GM12865 (cell line): ENCODE measurements around the gene TNIK.

Source experiments
- DNase-seq: peaks from one replicate; pipeline ENCODE4 v3.0.0; 2010; ENCODE audit warnings: low read depth
- H3K4me3 ChIP-seq: 2 replicates; pipeline ENCODE4 v1.5.1; 2011; ENCODE audit warnings: mild to moderate bottlenecking, low read depth, low read length, control low read depth
- TF ChIP-seq, protein P1 (sequence below): IDR thresholded peaks from 2 replicates; pipeline ENCODE4 v1.5.1; 2011; ENCODE audit warnings: low read length, control low read depth, low read depth, inconsistent platforms; ENCODE audit not compliant: insufficient read depth; ENCODE audit errors: missing control alignments

TNIK gene

GRCh38 chr3:171270541-171270940 is 189.7 kb downstream of the TNIK start:
- TF ChIP-seq, protein P1, sequence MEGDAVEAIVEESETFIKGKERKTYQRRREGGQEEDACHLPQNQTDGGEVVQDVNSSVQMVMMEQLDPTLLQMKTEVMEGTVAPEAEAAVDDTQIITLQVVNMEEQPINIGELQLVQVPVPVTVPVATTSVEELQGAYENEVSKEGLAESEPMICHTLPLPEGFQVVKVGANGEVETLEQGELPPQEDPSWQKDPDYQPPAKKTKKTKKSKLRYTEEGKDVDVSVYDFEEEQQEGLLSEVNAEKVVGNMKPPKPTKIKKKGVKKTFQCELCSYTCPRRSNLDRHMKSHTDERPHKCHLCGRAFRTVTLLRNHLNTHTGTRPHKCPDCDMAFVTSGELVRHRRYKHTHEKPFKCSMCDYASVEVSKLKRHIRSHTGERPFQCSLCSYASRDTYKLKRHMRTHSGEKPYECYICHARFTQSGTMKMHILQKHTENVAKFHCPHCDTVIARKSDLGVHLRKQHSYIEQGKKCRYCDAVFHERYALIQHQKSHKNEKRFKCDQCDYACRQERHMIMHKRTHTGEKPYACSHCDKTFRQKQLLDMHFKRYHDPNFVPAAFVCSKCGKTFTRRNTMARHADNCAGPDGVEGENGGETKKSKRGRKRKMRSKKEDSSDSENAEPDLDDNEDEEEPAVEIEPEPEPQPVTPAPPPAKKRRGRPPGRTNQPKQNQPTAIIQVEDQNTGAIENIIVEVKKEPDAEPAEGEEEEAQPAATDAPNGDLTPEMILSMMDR = no peak
- DNase-seq = no peak
- no peak overlapping the region for H3K4me3 ChIP-seq

DNA sequence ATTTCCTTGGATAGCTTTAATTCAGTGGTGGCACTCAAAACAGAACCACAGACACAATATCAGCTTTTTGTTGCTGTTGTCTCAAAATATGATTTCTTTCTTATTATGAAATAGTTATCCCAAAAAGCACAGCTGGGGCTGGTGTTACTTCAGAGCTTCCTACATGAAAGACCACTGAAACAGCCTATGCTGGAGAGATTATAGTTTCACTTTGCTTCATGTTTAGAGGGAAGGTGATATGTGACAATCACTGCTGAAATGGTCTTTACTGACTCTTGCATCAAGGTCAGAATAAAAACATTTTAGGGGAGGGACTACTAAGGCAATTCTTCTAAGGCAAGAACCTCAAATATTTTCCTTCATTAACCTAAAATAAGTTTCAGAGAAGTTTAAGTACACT is 190.7 kb downstream of the TNIK start:
- DNase-seq = peak; percentile 62
- peak overlapping the region; percentile 16; the same call in 1 of the 2 replicates for H3K4me3 ChIP-seq
- TF ChIP-seq, protein P1 = no peak

DNA sequence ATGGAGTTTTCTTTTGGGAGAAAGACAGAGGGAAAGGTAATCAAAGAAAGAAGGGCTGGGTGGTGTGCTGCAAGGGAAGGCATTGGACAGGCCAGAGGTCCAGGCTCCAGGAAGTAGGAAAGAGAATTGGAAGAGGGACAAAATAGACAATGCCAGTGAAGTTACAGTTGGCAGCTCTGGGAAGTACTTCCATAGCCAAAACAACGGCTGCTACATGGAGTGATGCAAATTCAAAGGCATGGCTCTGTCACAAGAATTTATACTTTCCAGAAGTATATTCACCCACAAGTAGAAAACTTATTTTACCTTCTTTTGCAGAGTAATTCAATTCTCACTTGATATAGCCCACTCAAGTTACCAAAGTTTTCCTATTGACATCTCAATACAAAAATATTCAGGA is 191.5 kb downstream of the TNIK start:
- no peak for DNase-seq
- TF ChIP-seq, protein P1 = no peak
- no peak overlapping the region for H3K4me3 ChIP-seq

DNA sequence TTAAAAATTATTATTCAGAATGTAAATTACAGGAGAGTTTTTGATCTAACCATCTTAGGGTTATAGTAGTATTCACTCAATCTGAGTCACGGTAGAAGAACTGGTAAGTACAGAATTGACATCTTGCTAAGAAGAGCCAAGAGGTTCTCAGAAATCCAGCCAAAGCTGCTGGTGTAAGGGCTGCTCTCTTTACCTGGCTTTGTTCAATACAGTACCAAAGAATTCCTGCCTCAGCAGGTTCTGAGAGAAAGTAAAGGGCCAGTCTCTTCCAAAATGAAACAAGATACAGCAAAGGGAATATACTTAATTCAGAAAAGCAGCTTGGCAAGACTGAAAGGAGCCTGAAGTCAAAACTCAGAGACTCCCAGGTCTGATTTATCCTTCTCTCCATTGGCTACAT is 193.1 kb downstream of the TNIK start:
- no peak overlapping the region; the same call in 1 of the 2 replicates for H3K4me3 ChIP-seq
- TF ChIP-seq, protein P1 = no peak
- DNase-seq = no peak

DNA sequence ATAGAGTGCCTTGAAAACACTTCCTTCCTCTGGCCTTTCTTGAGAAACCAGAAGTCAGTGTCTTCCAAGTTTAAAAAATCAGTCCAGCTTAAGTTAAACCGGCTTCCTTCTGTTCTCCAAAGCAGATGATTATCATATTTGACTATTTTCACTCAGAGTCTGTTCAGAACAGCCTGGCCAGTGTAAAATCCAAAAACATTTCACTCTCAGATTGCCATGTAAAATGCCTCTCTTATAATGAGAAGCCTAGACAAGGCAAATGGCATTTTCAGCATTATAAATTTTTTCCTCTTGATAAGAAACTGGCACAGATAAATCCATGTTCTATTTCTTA is 193.5 kb downstream of the TNIK start:
- H3K4me3 ChIP-seq = peak overlapping the region; percentile 2; the same call in 1 of the 2 replicates
- TF ChIP-seq, protein P1 = no peak
- DNase-seq = no peak

DNA sequence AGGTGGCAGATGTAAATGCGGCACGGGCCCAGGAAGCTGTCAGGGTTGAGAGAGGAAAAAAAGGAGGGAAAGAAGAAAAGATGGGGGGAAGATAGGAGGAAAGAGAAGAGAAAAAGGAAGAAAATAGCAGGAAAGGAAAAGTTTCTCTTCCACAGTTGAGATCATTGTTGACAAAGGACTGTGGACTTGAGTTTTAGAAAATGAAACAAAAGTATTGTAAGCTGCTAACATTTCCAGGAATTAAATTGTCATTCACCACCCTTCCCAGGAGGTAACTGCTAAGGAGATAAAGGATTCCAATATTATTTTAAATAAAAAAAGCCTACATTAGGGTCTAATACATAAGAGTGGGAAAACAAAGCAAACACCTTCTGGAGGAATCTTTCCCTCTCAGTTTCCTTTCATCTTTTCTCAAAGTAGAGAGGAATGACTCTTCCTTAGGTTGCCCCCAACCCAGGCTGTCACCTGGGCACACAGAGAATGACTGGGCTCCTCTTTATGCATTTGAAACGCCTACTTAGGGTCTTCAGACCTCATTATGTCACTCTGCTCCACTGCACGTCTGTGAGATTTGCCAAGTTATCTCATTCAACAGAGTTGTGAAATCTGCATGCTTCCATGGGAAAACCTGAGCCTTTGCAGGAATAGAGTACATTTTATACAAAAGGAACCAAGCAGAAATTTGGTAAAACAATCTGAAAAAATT is 194.0 kb downstream of the TNIK start:
- H3K4me3 ChIP-seq = peak overlapping the region; percentile 2
- TF ChIP-seq, protein P1 = no peak
- DNase-seq = no peak

DNA sequence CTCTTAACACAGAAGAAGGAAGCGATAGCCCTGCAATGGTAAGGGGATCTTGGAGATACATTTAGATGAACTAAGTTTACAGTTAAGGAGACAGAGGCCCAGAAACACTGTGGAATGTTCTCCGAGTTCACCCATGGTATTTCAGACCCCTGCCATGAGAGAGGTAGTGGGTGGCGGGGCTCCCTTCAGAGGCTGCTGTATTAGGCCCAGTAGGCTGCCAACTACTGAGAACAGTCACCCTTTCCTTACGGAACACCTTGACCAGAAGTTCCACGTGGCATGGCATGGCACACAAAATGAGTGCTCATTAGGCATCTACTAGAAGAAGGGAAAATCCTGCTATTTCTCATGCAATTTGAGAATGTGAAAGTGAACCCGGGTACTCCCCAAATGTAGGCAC is 195.4 kb downstream of the TNIK start:
- TF ChIP-seq, protein P1 = no peak
- no peak overlapping the region for H3K4me3 ChIP-seq
- no peak for DNase-seq
